ENCODE data around the gene TSPAN4.
A peak's percentile ranks its signal among the peaks of the same experiment; 100 is the strongest.

Gene TSPAN4

DNA sequence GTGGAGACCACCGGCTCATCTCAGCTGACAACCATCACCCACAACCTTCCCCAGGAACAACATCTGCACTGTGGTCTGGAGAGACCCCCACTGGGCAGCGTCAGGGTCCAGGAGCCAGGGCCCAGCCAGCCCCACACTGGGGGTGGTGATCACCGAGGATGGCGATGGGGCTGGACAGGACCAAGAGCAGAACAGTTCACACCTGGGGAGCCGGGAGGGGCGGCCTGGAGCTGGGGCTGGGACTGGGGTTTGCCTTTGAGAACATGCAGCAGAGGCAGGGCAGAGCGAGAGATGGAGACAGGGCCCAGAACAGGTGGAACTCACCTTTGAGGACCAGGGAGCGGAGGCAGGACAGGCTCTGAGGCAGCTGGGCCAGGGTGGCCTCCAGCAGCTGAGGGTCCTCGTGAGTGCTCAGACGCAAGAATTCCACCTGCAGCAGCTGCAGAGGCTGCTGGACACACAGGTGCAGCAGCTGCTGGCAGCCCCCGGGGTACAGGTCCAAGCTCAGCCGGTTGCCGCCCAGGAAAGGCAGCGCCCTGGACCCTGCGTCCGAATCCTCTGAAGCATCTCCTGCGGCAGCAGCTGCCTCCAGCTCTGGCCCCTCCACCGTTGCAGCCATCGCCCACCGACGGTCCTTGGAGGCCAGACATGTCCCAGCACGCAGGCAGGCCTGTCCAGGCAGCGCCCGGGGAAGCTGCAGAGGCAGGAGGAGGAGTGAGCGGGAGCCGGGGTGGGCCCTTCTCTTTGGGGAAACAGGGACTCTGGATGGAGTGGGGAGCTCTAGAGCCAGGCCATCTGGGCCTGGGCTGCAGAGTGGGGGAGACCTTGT lies 38.7 kb upstream of the TSPAN4 start:
- no peaks in the 10 kb centered on the region for H3K9me3 ChIP-seq (ENCODE audit: control insufficient read depth, insufficient read depth, low read depth, low read length)
- ChIA-PET POLR2A (interaction anchor here (0.6 to 5.2 kb wide), 5 partner anchors 14 to 588 kb away, joined by 3 to 42 read pairs (median 3); partner anchors contain the start of gene PNPLA2), CTCF (interaction anchor here (1.0 to 1.1 kb wide), 2 partner anchors 15 to 35 kb away, joined by 3 read pairs; no protein-coding TSS in a partner anchor)
- no peaks in the 10 kb centered on the region for H3K4me1 ChIP-seq (ENCODE audit: control insufficient read depth, insufficient read depth, low read length)
- H3K27ac ChIP-seq (ENCODE audit: extremely low read depth, low read depth, low read length) = peak overlapping the region; percentile 81
- H3K36me3 ChIP-seq (ENCODE audit: control insufficient read depth in 2 of 2, insufficient read depth in 1 of 2, low read length in 2 of 2) = peaks cover 0 to 52% of the 10 kb centered on the region in 2 experiments; a peak in 1 of 3 replicates
- H3K4me3 ChIP-seq (ENCODE audit: low read depth, low read length) = peak overlapping the region; percentile 60
- TF ChIP-seq, protein P1, sequence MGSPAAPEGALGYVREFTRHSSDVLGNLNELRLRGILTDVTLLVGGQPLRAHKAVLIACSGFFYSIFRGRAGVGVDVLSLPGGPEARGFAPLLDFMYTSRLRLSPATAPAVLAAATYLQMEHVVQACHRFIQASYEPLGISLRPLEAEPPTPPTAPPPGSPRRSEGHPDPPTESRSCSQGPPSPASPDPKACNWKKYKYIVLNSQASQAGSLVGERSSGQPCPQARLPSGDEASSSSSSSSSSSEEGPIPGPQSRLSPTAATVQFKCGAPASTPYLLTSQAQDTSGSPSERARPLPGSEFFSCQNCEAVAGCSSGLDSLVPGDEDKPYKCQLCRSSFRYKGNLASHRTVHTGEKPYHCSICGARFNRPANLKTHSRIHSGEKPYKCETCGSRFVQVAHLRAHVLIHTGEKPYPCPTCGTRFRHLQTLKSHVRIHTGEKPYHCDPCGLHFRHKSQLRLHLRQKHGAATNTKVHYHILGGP (tag by site-specific recombination; IDR thresholded peaks at IDR 0.05) = no peak
- TF ChIP-seq ZNF214 (tag by site-specific recombination; IDR thresholded peaks at IDR 0.05; ENCODE audit: borderline replicate concordance) = no peak
- TF ChIP-seq, protein P2, sequence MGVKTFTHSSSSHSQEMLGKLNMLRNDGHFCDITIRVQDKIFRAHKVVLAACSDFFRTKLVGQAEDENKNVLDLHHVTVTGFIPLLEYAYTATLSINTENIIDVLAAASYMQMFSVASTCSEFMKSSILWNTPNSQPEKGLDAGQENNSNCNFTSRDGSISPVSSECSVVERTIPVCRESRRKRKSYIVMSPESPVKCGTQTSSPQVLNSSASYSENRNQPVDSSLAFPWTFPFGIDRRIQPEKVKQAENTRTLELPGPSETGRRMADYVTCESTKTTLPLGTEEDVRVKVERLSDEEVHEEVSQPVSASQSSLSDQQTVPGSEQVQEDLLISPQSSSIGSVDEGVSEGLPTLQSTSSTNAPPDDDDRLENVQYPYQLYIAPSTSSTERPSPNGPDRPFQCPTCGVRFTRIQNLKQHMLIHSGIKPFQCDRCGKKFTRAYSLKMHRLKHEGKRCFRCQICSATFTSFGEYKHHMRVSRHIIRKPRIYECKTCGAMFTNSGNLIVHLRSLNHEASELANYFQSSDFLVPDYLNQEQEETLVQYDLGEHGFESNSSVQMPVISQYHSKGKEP (tag by site-specific recombination; IDR thresholded peaks at IDR 0.05) = peak; percentile 26; the same call in 1 of the 2 replicates
- no peak for TF ChIP-seq ZNF274 (IDR thresholded peaks at IDR 0.05; ENCODE audit: low read length)
- TF ChIP-seq ZNF274 (tag by site-specific recombination; IDR thresholded peaks at IDR 0.05; ENCODE audit: borderline replicate concordance) = no peak
- no peak for TF ChIP-seq ZNF596 (tag by site-specific recombination; IDR thresholded peaks at IDR 0.05)
- TF ChIP-seq, protein P3, sequence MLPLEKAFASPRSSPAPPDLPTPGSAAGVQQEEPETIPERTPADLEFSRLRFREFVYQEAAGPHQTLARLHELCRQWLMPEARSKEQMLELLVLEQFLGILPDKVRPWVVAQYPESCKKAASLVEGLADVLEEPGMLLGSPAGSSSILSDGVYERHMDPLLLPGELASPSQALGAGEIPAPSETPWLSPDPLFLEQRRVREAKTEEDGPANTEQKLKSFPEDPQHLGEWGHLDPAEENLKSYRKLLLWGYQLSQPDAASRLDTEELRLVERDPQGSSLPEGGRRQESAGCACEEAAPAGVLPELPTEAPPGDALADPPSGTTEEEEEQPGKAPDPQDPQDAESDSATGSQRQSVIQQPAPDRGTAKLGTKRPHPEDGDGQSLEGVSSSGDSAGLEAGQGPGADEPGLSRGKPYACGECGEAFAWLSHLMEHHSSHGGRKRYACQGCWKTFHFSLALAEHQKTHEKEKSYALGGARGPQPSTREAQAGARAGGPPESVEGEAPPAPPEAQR (tag by site-specific recombination; IDR thresholded peaks at IDR 0.05) = no peak
- TF ChIP-seq ZNF624 (tag by site-specific recombination; IDR thresholded peaks at IDR 0.05) = no peak
- no peak for TF ChIP-seq GLI4 (tag by site-specific recombination; IDR thresholded peaks at IDR 0.05)
- no peak for TF ChIP-seq ZNF777 (tag by site-specific recombination; IDR thresholded peaks at IDR 0.05; ENCODE audit: borderline replicate concordance)
- TF ChIP-seq, protein P4, sequence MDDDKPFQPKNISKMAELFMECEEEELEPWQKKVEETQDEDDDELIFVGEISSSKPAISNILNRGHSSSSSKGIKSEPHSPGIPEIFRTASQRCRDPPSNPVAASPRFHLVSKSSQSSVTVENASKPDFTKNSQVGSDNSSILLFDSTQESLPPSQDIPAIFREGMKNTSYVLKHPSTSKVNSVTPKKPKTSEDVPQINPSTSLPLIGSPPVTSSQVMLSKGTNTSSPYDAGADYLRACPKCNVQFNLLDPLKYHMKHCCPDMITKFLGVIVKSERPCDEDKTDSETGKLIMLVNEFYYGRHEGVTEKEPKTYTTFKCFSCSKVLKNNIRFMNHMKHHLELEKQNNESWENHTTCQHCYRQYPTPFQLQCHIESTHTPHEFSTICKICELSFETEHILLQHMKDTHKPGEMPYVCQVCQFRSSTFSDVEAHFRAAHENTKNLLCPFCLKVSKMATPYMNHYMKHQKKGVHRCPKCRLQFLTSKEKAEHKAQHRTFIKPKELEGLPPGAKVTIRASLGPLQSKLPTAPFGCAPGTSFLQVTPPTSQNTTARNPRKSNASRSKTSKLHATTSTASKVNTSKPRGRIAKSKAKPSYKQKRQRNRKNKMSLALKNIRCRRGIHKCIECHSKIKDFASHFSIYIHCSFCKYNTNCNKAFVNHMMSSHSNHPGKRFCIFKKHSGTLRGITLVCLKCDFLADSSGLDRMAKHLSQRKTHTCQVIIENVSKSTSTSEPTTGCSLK (tag by site-specific recombination; IDR thresholded peaks at IDR 0.05) = no peak
- no peak for TF ChIP-seq ZNF610 (tag by site-specific recombination; IDR thresholded peaks at IDR 0.05; ENCODE audit: borderline replicate concordance)
- TF ChIP-seq, protein P5, sequence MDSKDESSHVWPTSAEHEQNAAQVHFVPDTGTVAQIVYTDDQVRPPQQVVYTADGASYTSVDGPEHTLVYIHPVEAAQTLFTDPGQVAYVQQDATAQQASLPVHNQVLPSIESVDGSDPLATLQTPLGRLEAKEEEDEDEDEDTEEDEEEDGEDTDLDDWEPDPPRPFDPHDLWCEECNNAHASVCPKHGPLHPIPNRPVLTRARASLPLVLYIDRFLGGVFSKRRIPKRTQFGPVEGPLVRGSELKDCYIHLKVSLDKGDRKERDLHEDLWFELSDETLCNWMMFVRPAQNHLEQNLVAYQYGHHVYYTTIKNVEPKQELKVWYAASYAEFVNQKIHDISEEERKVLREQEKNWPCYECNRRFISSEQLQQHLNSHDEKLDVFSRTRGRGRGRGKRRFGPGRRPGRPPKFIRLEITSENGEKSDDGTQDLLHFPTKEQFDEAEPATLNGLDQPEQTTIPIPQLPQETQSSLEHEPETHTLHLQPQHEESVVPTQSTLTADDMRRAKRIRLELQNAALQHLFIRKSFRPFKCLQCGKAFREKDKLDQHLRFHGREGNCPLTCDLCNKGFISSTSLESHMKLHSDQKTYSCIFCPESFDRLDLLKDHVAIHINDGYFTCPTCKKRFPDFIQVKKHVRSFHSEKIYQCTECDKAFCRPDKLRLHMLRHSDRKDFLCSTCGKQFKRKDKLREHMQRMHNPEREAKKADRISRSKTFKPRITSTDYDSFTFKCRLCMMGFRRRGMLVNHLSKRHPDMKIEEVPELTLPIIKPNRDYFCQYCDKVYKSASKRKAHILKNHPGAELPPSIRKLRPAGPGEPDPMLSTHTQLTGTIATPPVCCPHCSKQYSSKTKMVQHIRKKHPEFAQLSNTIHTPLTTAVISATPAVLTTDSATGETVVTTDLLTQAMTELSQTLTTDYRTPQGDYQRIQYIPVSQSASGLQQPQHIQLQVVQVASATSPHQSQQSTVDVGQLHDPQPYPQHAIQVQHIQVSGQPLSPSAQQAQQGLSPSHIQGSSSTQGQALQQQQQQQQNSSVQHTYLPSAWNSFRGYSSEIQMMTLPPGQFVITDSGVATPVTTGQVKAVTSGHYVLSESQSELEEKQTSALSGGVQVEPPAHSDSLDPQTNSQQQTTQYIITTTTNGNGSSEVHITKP (tag by site-specific recombination; IDR thresholded peaks at IDR 0.05) = no peak
- TF ChIP-seq ZNF48 (tag by site-specific recombination; IDR thresholded peaks at IDR 0.05) = no peak
- no peak for TF ChIP-seq TCF7L2 (IDR thresholded peaks at IDR 0.05; ENCODE audit: borderline replicate concordance, low read depth, low read length)
- no peak for TF ChIP-seq ZNF555 (tag by site-specific recombination; conservative IDR thresholded peaks at IDR 0.05)
- TF ChIP-seq ZNF544 (tag by site-specific recombination; IDR thresholded peaks at IDR 0.05) = no peak
- TF ChIP-seq, protein P6, sequence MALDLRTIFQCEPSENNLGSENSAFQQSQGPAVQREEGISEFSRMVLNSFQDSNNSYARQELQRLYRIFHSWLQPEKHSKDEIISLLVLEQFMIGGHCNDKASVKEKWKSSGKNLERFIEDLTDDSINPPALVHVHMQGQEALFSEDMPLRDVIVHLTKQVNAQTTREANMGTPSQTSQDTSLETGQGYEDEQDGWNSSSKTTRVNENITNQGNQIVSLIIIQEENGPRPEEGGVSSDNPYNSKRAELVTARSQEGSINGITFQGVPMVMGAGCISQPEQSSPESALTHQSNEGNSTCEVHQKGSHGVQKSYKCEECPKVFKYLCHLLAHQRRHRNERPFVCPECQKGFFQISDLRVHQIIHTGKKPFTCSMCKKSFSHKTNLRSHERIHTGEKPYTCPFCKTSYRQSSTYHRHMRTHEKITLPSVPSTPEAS (tag by site-specific recombination; IDR thresholded peaks at IDR 0.05) = no peak
- no peak for TF ChIP-seq ZNF701 (tag by site-specific recombination; IDR thresholded peaks at IDR 0.05)
- TF ChIP-seq, protein P7, sequence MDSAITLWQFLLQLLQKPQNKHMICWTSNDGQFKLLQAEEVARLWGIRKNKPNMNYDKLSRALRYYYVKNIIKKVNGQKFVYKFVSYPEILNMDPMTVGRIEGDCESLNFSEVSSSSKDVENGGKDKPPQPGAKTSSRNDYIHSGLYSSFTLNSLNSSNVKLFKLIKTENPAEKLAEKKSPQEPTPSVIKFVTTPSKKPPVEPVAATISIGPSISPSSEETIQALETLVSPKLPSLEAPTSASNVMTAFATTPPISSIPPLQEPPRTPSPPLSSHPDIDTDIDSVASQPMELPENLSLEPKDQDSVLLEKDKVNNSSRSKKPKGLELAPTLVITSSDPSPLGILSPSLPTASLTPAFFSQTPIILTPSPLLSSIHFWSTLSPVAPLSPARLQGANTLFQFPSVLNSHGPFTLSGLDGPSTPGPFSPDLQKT (IDR thresholded peaks at IDR 0.05; ENCODE audit: borderline replicate concordance, low read depth, low read length) = no peak
- no peak for TF ChIP-seq ZNF350 (tag by site-specific recombination; IDR thresholded peaks at IDR 0.05)
- TF ChIP-seq ZEB2 (tag by site-specific recombination; IDR thresholded peaks at IDR 0.05) = 0 out of 2 replicates have a peak, but pooled peaks have one; percentile 14
- TF ChIP-seq ZFHX2 (tag by site-specific recombination; conservative IDR thresholded peaks at IDR 0.05) = peak; percentile 32; the same call in 1 of the 2 replicates

All from HEK293 (cell line).